Natural killer cell (primary cell): ENCODE data around the gene SLX4IP. TPM values are rescaled to one million over a fixed set of nuclear protein-coding genes. Genes with fewer than 3 reads are reported as not detected.

ENCODE experiments used
- ATAC-seq, 3 donors: fragments of 150-1000 bp in 2 of 3; fragments of 200-7000 bp in 1 of 3; cut with Tn5 transposase; 1 replicate in 1 of 3; 2 replicates in 2 of 3; pipeline ENCODE4 v1.10.0; 2021; ENCODE audit warnings: mild to moderate bottlenecking in 2 of 3, moderate library complexity in 2 of 3
- DNase-seq, 2 donors: peaks; one replicate each; pipeline versions ENCODE4 v3.0.0 to v3.0.0-alpha.2; 2013 to 2021; ENCODE audit warnings: mixed read lengths in 1 of 2
- H3K27ac ChIP-seq: one replicate; pipeline ENCODE4 v1.5.1; 2013; ENCODE audit warnings: mild to moderate bottlenecking, low read length
- H3K27me3 ChIP-seq: one replicate; pipeline ENCODE4 v1.6.1; 2013; ENCODE audit warnings: low read length; ENCODE audit not compliant: control insufficient read depth, insufficient read depth
- H3K36me3 ChIP-seq: one replicate; pipeline ENCODE4 v1.6.1; 2013; ENCODE audit warnings: low read length; ENCODE audit not compliant: control insufficient read depth, insufficient read depth
- H3K4me1 ChIP-seq: one replicate; pipeline ENCODE4 v1.6.1; 2013; ENCODE audit warnings: low read length; ENCODE audit not compliant: control insufficient read depth, insufficient read depth
- H3K4me3 ChIP-seq: one replicate; pipeline ENCODE4 v1.5.1; 2013; ENCODE audit warnings: low read length
- H3K9me3 ChIP-seq: one replicate; pipeline ENCODE4 v1.6.1; 2013; ENCODE audit warnings: low read length; ENCODE audit not compliant: control insufficient read depth, insufficient read depth
- H3K27ac Mint-ChIP-seq, 2 donors: one replicate each; pipeline ENCODE4 v1.8.0; 2022; ENCODE audit warnings: mild to moderate bottlenecking in 2 of 2, mixed read lengths in 2 of 2, moderate library complexity in 1 of 2
- H3K27me3 Mint-ChIP-seq, 2 donors: one replicate each; pipeline ENCODE4 v1.8.0; 2022; ENCODE audit warnings: low read depth in 2 of 2, mixed read lengths in 2 of 2
- H3K36me3 Mint-ChIP-seq: one replicate; pipeline ENCODE4 v1.8.0; 2022; ENCODE audit warnings: mixed read lengths
- H3K4me1 Mint-ChIP-seq, 2 donors: one replicate each; pipeline ENCODE4 v1.8.0; 2022; ENCODE audit warnings: mixed read lengths in 2 of 2
- H3K4me3 Mint-ChIP-seq: one replicate; pipeline ENCODE4 v1.8.0; 2022; ENCODE audit warnings: mild to moderate bottlenecking, moderate library complexity, mixed read lengths
- H3K9me3 Mint-ChIP-seq, 2 donors: one replicate each; pipeline ENCODE4 v1.8.0; 2022; ENCODE audit warnings: mixed read lengths in 2 of 2
- CTCF ChIP-seq: fragments of 200-600 bp; IDR thresholded peaks from one replicate; pipeline ENCODE4 v1.8.0; 2022; ENCODE audit warnings: antibody characterized with exemption
- WGBS: methylation state at CpG from one replicate; pipeline ENCODE4 v1.1.7; 2013; ENCODE audit warnings: missing lambda C conversion rate; ENCODE audit not compliant: insufficient coverage; 5-methylcytosine and 5-hydroxymethylcytosine counted together
- intact Hi-C: fragments of 100-400 bp; cut with micrococcal nuclease; formaldehyde crosslinking; loops from one replicate; pipeline ENCODE4 v1.14.2; 2022
- total RNA-seq, 4 donors: library from RNA; stranded (reverse); fragments of 120-200 nt in 1 of 4; gene quantifications; one replicate each; pipeline versions ENCODE4 v1.2.3 to v1.2.4, GENCODE V29; 2013 to 2022

The SLX4IP gene
- total RNA-seq, 3 donors from 2014 or later (not counting 1 experiment from before 2014, with no cell fraction given), result 2.9 to 5.5 (median 5.2) TPM

- peaks cover 4% of the 10 kb centered on the region for H3K4me1 ChIP-seq
- Mint-ChIP-seq H3K27ac (no peak overlapping the region), H3K4me3 (no peak overlapping the region), H3K4me1 (peaks cover 15 to 19% of the 10 kb centered on the region in 2 donors), H3K9me3 (no peaks in the 10 kb centered on the region), H3K27me3 (no peaks in the 10 kb centered on the region), H3K36me3 (no peaks in the 10 kb centered on the region)
- H3K4me3 ChIP-seq, result no peak overlapping the region
- DNase-seq, result no peak
- no peaks in the 10 kb centered on the region for H3K36me3 ChIP-seq
- intact Hi-C loops, result no loop called here
- ATAC-seq, result no peak
- no peaks in the 10 kb centered on the region for H3K9me3 ChIP-seq
- no CpG with 5 or more reads among the region's 3 CpGs for WGBS
- no peak for TF ChIP-seq CTCF
- H3K27ac ChIP-seq, result no peak overlapping the region
- no peaks in the 10 kb centered on the region for H3K27me3 ChIP-seq
Measured at GRCh38 chr20:10576411-10577090, 141.4 kb downstream of the SLX4IP start.

- no peaks in the 10 kb centered on the region for H3K4me1 ChIP-seq
- no peaks in the 10 kb centered on the region for H3K9me3 ChIP-seq
- Mint-ChIP-seq H3K36me3 (no peaks in the 10 kb centered on the region), H3K4me3 (no peak overlapping the region), H3K4me1 (peaks cover 7 to 12% of the 10 kb centered on the region in 2 donors), H3K27ac (no peak overlapping the region), H3K27me3 (no peaks in the 10 kb centered on the region), H3K9me3 (no peaks in the 10 kb centered on the region)
- no peaks in the 10 kb centered on the region for H3K36me3 ChIP-seq
- ATAC-seq (no peak), DNase-seq (no peak)
- WGBS, result 96% methylated on average over 2 of the region's 3 CpGs
- H3K27ac ChIP-seq, result no peak overlapping the region
- no peak for TF ChIP-seq CTCF
- H3K27me3 ChIP-seq, result no peaks in the 10 kb centered on the region
- H3K4me3 ChIP-seq, result no peak overlapping the region
- intact Hi-C loops, result no loop called here
Measured at GRCh38 chr20:10577648-10578047, 142.5 kb downstream of the SLX4IP start.

DNA sequence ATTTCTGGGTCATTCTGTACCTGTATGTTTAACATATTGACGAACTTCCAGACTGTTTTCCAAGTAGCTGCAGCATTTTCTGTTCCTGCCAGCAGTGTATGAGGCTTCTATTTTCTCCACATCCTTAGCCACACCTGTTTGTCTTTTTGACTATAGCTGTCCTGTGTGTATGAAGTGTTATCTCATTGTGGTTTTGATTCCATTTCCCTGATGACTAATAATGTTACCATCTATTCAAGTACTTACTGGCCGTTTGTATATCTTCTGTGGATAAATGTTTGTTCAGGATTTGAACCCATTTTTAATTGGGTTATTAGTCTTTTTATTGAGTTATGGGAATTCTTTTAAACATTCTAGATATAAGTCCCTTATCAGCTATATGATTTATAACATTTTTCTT lies 143.5 kb downstream of the SLX4IP start:
- H3K9me3 Mint-ChIP-seq, result no peaks in the 10 kb centered on the region
- Histone ChIP-seq H3K4me1 (no peaks in the 10 kb centered on the region), H3K9me3 (no peaks in the 10 kb centered on the region), H3K4me3 (no peak overlapping the region), H3K27me3 (no peaks in the 10 kb centered on the region), H3K36me3 (no peaks in the 10 kb centered on the region), H3K27ac (no peak overlapping the region)
- no peaks in the 10 kb centered on the region for H3K36me3 Mint-ChIP-seq
- WGBS, result 82% methylated on average over 1 of the region's 2 CpGs
- TF ChIP-seq CTCF, result no peak
- DNase-seq (no peak), ATAC-seq (no peak)
- intact Hi-C loops, result no loop called here
- H3K4me1 Mint-ChIP-seq, result peaks cover 7% of the 10 kb centered on the region in 2 donors
- no peak overlapping the region for H3K4me3 Mint-ChIP-seq
- no peak overlapping the region for H3K27ac Mint-ChIP-seq
- H3K27me3 Mint-ChIP-seq, result no peaks in the 10 kb centered on the region

DNA sequence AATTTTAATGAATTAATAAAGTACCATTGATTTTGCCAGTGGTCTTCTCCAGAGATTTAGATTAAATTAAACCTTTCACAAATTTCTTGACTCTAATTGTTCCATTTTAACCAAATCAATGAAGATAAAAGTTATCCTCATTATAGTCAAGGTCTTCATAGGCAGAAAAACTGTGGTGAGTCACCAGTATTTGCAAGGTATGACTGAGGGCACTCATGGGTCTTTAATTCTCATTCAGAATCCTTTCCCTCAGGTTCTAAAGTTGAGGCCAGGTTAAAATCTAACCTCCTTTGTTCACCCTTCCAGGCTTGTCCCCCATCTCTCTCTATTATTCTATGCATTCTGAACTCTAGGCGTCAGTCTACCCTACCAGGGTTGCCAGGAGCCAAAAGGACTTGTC lies 144.8 kb downstream of the SLX4IP start:
- no peak overlapping the region for H3K27ac ChIP-seq
- Mint-ChIP-seq H3K4me1 (peaks cover 7% of the 10 kb centered on the region in 2 donors), H3K36me3 (no peaks in the 10 kb centered on the region), H3K27me3 (no peaks in the 10 kb centered on the region), H3K4me3 (no peak overlapping the region), H3K9me3 (no peaks in the 10 kb centered on the region), H3K27ac (no peak overlapping the region)
- H3K4me1 ChIP-seq, result no peaks in the 10 kb centered on the region
- no peak overlapping the region for H3K4me3 ChIP-seq
- intact Hi-C loops, result no loop called here
- no peaks in the 10 kb centered on the region for H3K27me3 ChIP-seq
- TF ChIP-seq CTCF, result no peak
- H3K36me3 ChIP-seq, result no peaks in the 10 kb centered on the region
- DNase-seq (no peak), ATAC-seq (no peak)
- WGBS, result 96% methylated on average over 1 of the region's 1 CpG
- H3K9me3 ChIP-seq, result no peaks in the 10 kb centered on the region
